ENCODE results near the gene ZFP57.

ZFP57 gene

GRCh38 chr6:29705389-29706231, 24.7 kb upstream of the ZFP57 start:
- no peaks in the 10 kb centered on the region for H3F3A ChIP-seq (ENCODE audit: low read depth)
- no peak overlapping the region for H3K9ac ChIP-seq (ENCODE audit: low read depth, low read length, poor library complexity, severe bottlenecking)
- H3K79me2 ChIP-seq (ENCODE audit: insufficient read depth, low read length) = no peaks in the 10 kb centered on the region
- no peaks in the 10 kb centered on the region for H3K36me3 ChIP-seq (ENCODE audit: insufficient read depth, low read length)
- TF ChIP-seq EZH2phosphoT487 (IDR thresholded peaks at IDR 0.05; ENCODE audit: borderline replicate concordance) = no peak
- TF ChIP-seq CTCF (conservative IDR thresholded peaks at IDR 0.05; ENCODE audit: low read length) = peak; percentile 93
- H3K4me1 ChIP-seq (ENCODE audit: insufficient read depth, low read length, poor library complexity, severe bottlenecking) = peaks cover 22% of the 10 kb centered on the region
- H3K9me2 ChIP-seq (replicated peaks; ENCODE audit: low read depth, low read length) = no peaks in the 10 kb centered on the region
- H3K9me3 ChIP-seq (ENCODE audit: insufficient read depth, low read depth, low read length) = no peaks in the 10 kb centered on the region
- no peak overlapping the region for H3K4me3 ChIP-seq (ENCODE audit: low read length, poor library complexity, severe bottlenecking)
- no peaks in the 10 kb centered on the region for H3K27me3 ChIP-seq (ENCODE audit: insufficient read depth, low read length, poor library complexity, severe bottlenecking)
- H2AFZ ChIP-seq (ENCODE audit: low read length) = no peak overlapping the region
- no peaks in the 10 kb centered on the region for H4K20me1 ChIP-seq (ENCODE audit: insufficient read depth, low read length, poor library complexity, severe bottlenecking)
- no peak overlapping the region for H3K4me2 ChIP-seq (ENCODE audit: low read depth, low read length, poor library complexity, severe bottlenecking)

GRCh38 chr6:29702519-29703103, 21.7 kb upstream of the ZFP57 start:
- Histone ChIP-seq H3F3A (ENCODE audit: low read depth) (no peaks in the 10 kb centered on the region), H3K4me3 (ENCODE audit: low read length, poor library complexity, severe bottlenecking) (no peak overlapping the region), H3K9ac (ENCODE audit: low read depth, low read length, poor library complexity, severe bottlenecking) (no peak overlapping the region), H4K20me1 (ENCODE audit: insufficient read depth, low read length, poor library complexity, severe bottlenecking) (no peaks in the 10 kb centered on the region), H3K27me3 (ENCODE audit: insufficient read depth, low read length, poor library complexity, severe bottlenecking) (no peaks in the 10 kb centered on the region), H3K79me2 (ENCODE audit: insufficient read depth, low read length) (no peaks in the 10 kb centered on the region), H3K4me1 (ENCODE audit: insufficient read depth, low read length, poor library complexity, severe bottlenecking) (peaks cover 3% of the 10 kb centered on the region), H3K4me2 (ENCODE audit: low read depth, low read length, poor library complexity, severe bottlenecking) (peak overlapping the region; percentile 35), H3K36me3 (ENCODE audit: insufficient read depth, low read length) (no peaks in the 10 kb centered on the region), H3K9me3 (ENCODE audit: insufficient read depth, low read depth, low read length) (no peaks in the 10 kb centered on the region), H3K9me2 (replicated peaks; ENCODE audit: low read depth, low read length) (no peaks in the 10 kb centered on the region), H2AFZ (ENCODE audit: low read length) (peak overlapping the region; percentile 56; the same call in 1 of the 2 replicates)
- TF ChIP-seq EZH2phosphoT487 (IDR thresholded peaks at IDR 0.05; ENCODE audit: borderline replicate concordance) (no peak), CTCF (conservative IDR thresholded peaks at IDR 0.05; ENCODE audit: low read length) (peak; percentile 87)

GRCh38 chr6:29696147-29697125, 15.5 kb upstream of the ZFP57 start:
- Histone ChIP-seq H3K9ac (ENCODE audit: low read depth, low read length, poor library complexity, severe bottlenecking) (no peak overlapping the region), H4K20me1 (ENCODE audit: insufficient read depth, low read length, poor library complexity, severe bottlenecking) (no peaks in the 10 kb centered on the region), H3K4me2 (ENCODE audit: low read depth, low read length, poor library complexity, severe bottlenecking) (no peak overlapping the region), H3K9me3 (ENCODE audit: insufficient read depth, low read depth, low read length) (peaks cover 6% of the 10 kb centered on the region; the same call in 1 of the 2 replicates), H3K4me1 (ENCODE audit: insufficient read depth, low read length, poor library complexity, severe bottlenecking) (no peaks in the 10 kb centered on the region), H2AFZ (ENCODE audit: low read length) (no peak overlapping the region), H3F3A (ENCODE audit: low read depth) (no peaks in the 10 kb centered on the region), H3K79me2 (ENCODE audit: insufficient read depth, low read length) (no peaks in the 10 kb centered on the region), H3K27me3 (ENCODE audit: insufficient read depth, low read length, poor library complexity, severe bottlenecking) (no peaks in the 10 kb centered on the region), H3K36me3 (ENCODE audit: insufficient read depth, low read length) (no peaks in the 10 kb centered on the region), H3K9me2 (replicated peaks; ENCODE audit: low read depth, low read length) (no peaks in the 10 kb centered on the region), H3K4me3 (ENCODE audit: low read length, poor library complexity, severe bottlenecking) (no peak overlapping the region)
- TF ChIP-seq EZH2phosphoT487 (IDR thresholded peaks at IDR 0.05; ENCODE audit: borderline replicate concordance) (no peak), CTCF (conservative IDR thresholded peaks at IDR 0.05; ENCODE audit: low read length) (peak; percentile 77)
